PC-3 (cell line): Measurements from ENCODE around the gene FYN.

ENCODE experiments used
- EZH2 ChIP-seq: fragments of 300-600 bp; sonication (generic); IDR thresholded peaks from one replicate; pipeline ENCODE4 v1.6.1; 2017; ENCODE audit warnings: antibody characterized with exemption, mild to moderate bottlenecking, low read length; ENCODE audit not compliant: unreplicated experiment
- TF ChIP-seq, protein P1 (sequence below): fragments of 300-600 bp; sonication (generic); conservative IDR thresholded peaks from 2 replicates; pipeline ENCODE4 v1.5.1; 2017; ENCODE audit warnings: antibody characterized with exemption, low read depth, mild to moderate bottlenecking, low read length

GRCh38 chr6:111852725-111853124, 20.5 kb downstream of the FYN start:
- TF ChIP-seq, protein P1, sequence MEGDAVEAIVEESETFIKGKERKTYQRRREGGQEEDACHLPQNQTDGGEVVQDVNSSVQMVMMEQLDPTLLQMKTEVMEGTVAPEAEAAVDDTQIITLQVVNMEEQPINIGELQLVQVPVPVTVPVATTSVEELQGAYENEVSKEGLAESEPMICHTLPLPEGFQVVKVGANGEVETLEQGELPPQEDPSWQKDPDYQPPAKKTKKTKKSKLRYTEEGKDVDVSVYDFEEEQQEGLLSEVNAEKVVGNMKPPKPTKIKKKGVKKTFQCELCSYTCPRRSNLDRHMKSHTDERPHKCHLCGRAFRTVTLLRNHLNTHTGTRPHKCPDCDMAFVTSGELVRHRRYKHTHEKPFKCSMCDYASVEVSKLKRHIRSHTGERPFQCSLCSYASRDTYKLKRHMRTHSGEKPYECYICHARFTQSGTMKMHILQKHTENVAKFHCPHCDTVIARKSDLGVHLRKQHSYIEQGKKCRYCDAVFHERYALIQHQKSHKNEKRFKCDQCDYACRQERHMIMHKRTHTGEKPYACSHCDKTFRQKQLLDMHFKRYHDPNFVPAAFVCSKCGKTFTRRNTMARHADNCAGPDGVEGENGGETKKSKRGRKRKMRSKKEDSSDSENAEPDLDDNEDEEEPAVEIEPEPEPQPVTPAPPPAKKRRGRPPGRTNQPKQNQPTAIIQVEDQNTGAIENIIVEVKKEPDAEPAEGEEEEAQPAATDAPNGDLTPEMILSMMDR: no peak
- TF ChIP-seq EZH2: no peak
